NCI-H82 (cell line): Measurements from ENCODE around the gene ACBD4.
"Not testable (repeated sequence)": the region's sequence is repeated elsewhere in the genome, so short reads cannot be mapped to it uniquely, and the experiment has no call there.

ENCODE experiments used
- DNase-seq: peaks from one replicate; lab custom pipeline; 2025; lab: John Stamatoyannopoulos, UW

Gene ACBD4

DNA sequence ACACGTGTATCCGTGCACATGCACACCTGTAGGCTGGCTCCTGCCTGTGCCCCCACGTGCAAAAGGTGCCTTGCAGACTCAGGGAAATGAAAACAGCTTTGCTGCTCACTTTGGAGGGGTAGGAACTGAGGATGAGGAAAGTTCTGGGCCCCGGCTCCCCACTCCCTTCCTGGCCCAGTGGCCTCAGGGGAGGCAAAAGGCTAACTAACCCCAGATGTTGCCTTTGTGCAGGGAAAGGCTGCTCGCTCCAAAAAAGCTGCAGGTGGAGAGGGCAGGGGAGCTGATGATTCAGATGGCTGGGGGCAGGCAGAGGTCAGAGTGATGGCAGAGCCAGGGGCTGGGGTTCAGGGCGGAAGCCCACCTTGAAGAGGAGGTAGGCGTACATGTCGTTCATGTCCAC is 15.5 kb upstream of the ACBD4 start:
- DNase-seq = no peak

DNA sequence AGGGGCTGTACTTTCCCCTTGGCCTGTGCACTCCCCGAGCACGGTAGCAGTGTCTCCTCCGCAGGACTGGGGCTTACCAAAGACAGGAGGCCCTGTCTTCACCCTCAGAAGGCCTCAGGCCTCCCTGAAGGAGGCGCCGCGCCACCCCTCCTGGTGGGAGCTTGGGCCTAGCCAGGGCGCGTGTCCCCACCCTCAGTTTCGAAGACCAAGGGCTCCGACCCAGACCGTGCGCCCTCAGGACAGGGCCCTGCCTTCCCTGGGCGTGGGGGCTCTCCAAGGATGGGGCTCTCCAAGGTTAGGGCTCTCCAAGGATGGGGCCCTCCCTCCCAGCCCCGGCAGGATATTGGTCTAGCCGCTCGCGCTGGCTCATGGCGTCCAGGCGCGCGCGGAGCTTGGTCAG is 14.9 kb upstream of the ACBD4 start:
- no peak for DNase-seq

DNA sequence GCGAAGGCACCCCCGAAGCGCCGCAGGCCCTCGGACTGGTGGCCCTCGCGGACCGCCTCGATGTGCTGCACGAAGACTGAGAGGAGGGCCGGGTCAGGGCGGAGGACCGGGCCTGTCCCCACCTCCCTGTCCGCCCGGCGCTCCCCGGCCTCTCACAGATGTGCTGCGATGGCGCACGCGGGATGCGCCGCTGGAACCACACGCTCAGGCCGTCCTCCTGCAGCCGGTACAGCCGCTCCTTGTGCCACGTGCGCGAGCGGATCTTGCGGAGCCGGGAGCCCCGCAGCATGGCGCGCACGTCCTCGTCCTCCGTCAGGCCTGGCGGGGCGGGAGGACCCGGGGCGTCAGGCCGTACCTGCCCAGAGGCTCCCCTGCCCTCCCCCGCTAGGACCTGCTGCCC is 14.4 kb upstream of the ACBD4 start:
- no peak for DNase-seq

DNA sequence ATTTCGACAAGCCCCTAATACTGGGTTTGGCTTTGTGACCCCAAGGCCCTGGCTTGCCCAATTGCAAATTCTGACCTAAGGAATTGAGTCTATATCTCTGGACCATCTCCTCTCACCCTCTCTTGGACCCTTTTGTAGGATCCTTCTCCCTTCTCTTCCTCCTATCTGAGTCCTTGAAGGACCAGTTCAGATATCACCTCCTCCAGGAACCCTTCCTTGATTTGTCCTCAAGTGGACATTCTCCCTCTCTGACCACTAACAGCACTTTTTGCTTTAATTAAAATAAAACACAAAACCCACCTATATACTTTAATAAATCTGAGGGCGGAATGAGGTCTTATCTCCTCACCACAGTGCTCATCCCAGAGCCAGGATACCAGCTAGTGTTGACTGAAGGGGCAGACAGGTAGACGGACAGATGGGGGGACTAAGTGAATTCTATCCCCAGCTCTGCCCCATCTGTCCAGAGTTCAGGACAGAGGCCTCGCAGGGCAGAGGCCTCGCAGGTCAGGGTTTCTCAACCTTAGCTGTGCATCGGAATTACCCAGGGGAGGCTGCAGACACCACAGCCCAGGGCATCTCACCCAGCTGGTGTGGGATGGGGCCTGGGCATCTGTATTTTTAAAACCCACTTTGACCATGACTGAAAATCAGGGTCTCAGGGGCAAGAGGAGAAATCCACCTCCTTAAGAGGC is 12.3 kb upstream of the ACBD4 start:
- no peak for DNase-seq

DNA sequence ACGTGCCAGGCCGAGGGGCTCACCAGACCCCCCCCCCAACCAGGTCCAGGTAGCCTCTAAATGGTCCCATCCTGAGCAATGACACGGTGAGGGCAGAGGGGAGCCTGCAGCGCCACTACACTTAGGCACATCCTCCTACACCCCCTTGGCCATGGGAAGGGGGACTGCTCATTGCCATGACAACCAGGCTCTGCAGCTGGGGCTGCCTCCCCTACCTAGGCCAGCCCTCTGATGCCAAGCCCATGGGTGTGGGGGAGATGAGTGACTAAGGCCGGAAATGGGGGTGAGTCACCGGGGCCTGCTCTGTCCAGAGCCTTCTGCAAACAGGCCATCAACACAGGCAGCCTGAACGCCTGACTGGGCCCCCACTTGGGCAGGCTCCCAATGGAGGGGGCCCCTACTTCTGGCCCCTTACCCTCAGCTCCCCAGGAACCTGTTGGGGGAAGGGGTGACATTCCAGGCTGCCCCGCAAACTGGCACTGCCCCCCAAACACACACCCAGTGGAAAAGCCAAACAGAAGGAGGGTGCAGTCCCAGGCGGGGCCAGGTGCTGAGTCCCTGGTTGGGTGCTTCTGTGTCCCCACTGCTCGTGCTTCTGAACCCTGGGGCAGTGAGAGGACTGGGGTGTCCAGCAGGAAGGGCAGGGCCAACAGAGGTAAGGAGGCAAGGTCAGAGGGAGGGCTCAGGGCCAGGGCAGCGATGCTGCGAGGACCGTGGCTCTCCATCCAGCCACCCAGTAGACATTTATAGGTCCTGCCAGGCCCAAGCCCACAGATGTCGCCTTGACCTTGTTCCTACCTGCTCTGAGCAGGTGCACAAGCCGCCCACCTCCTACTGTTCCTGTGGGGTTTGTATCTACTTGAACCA is 11.3 kb upstream of the ACBD4 start:
- DNase-seq = no peak

DNA sequence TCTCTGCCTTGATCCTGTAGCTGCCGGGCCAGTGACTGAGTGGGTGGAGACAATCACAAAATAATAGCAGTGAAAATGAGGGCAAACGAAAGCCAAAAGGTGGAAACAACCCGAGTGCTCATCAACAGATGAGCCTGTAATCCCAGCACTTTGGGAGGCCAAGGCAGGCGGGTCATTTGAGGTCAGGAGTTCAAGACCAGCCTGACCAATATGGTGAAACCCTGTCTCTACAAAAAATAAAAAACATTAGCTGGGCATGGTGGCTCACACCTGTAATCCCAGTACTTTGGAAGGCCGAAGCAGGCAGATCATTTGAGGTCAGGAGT is 10.7 kb upstream of the ACBD4 start:
- not testable (repeated sequence) for DNase-seq

DNA sequence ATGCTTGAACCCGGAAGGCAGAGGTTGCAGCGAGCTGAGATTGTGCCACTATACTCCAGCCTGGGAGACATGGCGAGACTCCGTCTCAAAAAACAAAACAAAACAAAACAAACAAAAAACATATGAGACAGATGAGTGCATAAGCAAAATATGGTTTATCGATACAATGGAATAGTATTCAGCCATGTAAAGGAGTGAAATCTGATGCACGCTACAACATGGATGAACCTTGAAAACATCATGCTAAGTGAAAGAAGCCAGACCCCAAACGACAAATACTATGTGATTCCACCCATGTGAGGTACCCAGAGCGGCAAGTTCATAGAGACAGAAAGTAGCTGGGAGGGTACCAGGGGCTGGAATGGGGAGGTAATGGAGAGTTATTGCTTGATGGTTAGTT is 10.0 kb upstream of the ACBD4 start:
- DNase-seq = no peak

DNA sequence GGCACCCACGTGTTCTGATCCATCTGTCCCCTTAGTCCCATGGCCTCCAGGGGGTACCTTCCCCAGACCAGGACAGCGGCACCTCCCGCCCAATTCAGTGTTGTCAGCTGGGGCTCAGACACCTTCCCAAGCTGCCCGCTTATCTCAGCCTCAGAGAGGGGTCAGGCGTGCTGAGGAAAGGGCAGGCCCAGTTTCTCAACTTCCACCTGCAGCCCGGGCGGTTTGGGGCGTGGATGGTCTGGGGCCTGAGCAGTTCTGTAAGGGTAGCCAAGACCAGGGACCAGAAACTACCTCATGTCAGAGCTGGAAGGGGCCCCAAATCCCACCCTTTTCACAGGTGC is 8.3 kb upstream of the ACBD4 start:
- DNase-seq = no peak

DNA sequence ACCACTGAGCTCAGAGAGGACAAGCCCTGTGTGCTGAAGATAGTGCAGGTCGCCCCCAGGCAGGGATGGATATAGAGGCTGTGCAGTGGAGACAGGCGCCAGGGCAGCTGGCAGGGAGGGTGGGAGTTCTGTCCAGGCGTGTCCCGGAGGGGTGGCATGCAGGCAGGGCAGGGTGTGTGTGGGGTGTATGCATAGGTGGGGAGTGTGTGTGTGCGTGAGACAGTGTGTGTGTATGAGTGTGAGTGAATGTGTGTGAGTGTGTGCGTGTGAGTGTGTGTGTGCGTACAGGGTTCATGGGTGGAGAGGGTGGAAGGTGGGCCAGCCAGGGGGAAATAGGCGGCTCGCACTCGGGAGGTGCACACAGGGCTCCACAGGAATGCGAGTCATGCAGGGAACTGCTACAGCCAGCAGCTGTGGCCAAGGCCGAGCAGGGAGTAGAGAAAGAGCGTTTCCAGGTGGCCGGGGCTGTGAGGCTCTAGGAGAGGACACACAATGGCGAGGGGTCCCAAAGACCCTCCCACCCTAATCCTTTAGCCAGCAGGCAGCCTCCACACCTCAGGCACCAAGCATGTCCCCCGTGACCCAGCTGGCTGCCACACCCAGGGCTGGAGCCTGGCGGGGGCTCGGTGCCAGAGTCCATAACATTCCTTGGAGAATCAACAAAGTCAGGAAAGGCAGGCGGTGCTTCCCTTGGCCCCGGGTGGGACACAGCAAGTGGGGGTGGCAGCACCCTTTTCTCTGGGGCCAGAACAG is 7.8 kb upstream of the ACBD4 start:
- no peak for DNase-seq

DNA sequence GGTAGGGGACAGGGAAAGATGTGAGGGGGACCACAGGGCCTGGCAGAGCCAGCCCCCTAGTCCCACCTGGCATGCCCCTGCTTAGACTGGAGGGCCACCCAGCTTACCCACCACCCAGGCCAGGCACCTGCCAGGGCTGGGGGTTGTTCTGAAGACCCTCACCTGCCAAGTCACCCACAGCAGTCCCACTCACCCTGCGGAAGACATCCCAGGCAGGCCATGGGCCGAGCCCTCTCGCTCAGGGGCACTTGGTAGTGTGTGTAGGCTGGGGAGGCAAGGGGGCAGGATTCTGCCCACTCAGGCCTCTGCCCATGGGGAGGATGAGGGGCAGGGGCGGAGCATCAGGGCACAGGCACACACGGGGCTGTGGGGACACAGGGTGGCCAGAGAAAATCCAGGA is 7.2 kb upstream of the ACBD4 start:
- DNase-seq = no peak

DNA sequence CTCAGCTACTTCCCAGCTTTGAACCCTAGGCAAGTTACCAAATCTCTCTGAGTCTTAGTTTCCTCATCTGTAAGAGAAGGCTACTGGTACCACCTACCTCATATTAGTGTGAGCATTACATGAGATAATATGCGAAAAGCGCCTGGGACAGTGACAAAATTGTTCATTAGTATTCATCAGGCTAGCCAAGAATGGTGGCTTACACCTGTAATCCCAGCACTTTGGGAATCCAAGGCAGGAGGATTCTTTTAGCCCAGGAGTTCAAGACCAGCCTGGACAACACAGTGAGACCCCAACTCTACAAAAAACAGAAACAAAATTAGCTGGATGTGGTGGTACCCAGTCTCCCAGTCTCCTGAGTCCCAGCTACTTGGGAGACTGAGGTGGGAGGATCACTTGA is 6.5 kb upstream of the ACBD4 start:
- no peak for DNase-seq

DNA sequence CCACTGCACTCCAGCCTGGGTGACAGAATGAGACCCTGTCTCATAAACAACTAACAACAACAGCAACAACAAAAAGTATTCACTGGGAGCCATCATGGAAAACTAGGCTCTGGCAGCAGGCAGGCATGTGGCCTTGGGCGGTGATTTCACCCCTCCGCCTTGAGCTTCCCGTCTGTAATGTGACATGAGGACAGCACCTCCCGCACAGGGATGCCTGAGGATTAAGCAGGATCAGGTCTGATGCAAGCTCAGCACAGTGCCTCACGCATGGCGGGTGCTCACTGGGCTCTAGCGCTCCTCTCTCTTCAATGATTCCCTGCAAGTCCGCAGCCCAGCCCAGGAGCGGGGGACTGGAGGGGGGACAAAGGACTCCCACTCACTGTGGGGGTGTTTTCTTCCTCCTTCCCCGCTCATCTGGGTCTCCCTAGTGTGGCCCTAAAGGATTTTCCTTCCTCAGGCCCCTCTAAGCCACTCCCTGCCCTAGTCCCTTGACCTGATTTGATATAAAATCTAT is 6.0 kb upstream of the ACBD4 start:
- peak; percentile 97 for DNase-seq

DNA sequence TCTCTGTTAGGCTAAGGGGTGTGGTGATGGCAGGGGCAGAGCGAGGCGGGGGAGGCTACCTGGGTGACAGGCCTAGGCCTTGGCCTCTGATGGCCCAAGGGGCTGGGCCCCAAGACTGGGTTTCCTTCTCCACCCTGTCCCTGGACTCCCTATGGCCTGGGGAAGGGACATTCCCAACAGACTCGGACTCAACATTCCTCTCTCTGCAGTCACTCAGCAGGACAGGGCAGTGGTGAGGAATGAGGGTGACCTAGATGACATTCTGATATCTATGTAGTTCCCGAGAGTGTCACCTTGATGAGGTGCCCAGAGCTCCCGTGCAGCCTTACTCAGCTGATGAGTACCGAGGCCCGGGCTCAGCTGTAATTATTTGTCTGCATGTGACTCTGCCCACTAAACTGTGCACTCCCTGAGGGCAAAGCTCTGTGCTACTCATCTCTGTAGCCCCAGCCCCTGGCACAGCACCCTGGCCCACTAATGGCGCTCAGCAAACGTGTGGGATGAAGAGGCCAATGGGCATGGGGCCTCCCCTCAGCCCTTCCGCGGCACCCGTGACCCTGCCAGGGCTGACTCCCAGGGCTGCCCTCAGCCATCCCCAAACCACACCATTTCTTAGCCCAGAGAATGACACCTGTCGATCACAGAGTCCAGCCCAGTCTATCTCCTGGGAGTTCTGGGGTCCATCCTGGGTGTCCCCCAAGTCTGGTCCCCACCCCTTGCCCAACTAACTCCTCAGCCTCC is 5.4 kb upstream of the ACBD4 start:
- DNase-seq = no peak

DNA sequence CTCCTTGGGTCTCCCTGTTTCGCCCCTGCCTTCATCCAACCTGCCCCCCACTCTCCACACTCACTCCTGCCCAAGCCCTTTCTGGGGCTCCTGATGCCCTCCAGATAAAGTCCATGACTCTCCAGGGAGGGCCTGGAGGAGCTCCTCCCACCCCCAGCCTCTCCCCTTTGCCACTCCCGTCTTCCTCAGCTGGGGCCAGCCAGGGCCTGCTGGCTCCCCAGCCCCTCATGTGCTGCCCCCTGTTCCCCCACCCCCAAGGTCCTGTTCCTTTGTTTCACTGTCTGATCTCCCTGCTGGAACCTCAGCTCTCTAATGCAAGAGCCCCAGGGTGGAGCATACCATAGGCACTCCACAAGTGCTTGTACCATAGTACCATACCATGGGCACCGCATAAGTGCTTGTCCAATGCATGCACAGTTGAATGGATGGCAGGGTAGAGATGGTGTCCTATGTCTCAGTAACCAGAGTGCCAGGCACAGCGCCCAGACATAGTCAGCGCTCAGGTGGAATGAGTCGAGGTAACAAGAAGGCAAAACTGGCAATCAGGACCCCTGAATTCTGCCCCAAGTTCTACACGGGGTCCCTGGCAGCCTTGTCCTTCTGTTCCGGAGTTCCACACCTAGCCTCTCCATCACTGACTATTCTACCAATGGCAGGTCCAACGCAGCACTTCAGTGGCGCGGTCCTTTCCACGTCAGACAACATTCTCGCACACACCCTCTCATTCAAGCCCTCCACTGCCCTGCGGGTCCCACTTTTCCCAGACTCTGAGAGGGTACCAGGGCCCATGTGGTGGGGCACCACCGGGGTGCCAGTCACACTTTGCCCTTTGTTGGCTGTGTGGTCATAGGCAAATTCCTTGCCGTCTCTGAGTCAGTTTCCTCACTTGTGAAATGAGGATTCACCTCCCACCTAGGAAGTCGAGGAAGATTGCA is 4.5 kb upstream of the ACBD4 start:
- no peak for DNase-seq

DNA sequence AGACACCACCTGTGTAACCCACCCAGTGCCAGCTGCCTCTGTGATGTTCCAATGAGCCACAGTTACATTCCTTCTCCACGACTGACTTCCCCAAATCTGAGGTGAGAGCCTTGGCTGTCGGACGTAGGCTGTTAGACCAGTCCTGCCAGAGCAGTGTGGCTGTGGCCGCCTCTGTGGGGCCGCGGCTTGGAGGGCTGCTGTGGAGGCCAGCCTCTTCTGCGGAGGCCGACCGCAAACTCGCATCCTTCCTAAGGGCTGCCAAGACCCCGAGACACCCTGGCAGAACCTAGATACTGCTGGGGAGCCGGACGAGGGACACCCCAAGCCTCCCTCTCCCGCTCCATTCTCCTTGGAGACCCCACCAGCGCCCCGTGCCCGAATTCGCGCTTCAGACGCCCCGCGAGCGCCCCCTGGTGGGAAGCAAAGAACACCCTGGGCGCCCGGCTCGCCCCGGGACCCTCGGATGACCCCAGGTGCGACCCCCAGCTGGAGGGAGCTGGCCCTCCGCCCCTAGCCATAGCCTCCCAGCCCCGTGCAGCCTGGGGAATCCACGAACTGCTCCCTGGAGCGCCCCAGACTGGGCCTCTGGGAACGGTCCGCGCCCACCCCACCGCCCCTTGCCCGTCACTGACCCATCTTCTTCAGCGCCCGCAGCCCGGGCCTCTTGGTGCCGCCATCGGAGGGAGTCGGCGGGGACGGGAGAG is 3.7 kb upstream of the ACBD4 start:
- DNase-seq = peak; percentile 82

DNA sequence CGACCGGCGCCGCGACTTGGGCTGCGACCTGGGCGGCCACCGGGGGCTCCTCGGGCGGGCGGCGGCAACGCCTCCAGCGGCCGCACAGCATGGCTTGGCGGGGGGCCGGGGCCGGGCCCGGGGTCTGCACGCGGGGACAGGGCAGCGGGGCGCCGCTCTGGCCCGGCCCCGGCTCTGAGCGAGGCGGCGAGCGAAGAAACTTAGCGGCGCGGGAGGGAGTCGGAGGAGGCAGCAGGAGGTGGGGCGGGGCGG is 3.2 kb upstream of the ACBD4 start, which contains the start of gene PLCD3:
Gene PLCD3, minus strand, starts transcription at position 196 of the 252 bp plus-strand sequence. Its CDS starts 105 bp downstream, at position 91.
- no peak for DNase-seq

DNA sequence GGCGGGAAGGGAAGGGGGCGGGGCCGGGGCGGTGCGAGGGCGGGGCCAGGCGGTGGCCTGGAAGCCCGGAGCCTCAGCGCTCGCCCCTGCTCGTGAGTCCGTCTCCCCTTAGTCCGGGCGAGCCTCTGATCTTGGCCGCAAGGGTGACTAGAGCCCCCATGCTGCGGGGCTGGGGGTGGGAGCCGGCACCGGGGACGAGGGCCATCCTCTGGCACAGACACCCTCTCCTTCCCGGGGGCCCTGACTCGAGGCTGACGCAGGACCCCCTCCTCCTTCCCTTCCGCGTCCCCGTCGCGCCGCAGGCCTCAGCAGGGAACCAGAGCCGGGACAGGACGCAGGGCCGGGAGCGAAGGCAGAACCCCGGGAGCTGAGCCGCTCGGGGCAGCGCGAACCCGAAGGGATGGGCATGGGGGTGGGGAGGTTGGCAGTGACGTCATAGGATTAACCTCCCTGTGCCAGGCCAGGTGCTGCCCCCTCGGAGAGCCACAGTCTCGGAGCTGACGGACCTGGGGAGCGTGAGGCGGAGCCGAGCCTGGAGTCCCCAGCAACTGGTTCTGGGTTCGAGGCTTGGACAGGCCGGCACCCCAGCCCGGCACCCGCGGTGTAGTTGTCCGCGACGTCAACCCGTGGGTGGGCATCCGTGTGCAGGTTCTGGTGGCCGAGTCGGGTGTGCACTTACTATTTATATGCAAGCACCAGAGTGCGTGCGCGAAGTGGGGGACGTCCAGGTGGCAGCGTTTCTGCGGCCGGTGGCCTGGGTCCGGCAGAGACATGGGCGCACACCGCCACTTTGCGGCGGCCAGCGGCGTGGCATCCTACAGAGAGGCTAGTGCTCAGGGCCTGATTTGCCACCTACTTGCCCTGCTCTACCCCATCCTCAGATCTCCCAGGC is 2.7 kb upstream of the ACBD4 start:
- peak; percentile 90 for DNase-seq

DNA sequence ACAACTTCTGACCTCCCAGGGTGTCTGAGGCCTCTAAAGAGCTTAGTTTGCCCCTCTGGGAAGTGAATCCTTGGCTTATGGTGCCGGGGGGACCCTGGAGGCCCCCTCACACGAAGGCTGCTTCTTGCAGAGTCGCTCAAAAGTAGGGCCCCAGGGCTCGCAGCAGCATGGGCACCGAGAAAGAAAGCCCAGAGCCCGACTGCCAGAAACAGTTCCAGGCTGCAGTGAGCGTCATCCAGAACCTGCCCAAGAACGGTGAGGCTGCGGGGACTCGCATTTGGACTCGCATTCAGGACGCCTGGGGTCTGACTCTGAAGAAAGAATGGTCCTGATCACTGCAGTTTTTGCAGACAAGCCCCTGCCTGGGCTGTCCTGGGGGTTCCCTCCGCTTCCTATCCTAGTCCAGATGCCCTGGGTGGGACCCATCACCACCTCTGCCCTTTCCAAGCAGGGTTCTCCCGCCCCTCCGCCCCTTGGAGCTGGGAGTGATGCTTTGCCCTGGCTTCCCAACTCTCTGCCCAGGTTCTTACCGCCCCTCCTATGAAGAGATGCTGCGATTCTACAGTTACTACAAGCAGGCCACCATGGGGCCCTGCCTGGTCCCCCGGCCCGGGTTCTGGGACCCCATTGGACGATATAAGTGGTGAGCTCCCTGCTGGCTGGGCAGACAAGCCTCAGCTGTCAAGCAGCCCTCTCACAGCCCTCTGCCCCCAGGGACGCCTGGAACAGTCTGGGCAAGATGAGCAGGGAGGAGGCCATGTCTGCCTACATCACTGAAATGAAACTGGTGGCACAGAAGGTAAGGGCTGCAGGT is 698 bp downstream of the ACBD4 start:
- no peak for DNase-seq
